GM11168 (cell line): Measurements from ENCODE around the gene UBQLN3.

Experiments
- in situ Hi-C: fragments of 300-500 bp; cut with MboI; formaldehyde crosslinking; loops from one replicate; pipeline ENCODE4 v1.12.0; 2022; ENCODE audit warnings: low sequenced_read_pairs; ENCODE audit not compliant: unreplicated experiment

The UBQLN3 gene

DNA sequence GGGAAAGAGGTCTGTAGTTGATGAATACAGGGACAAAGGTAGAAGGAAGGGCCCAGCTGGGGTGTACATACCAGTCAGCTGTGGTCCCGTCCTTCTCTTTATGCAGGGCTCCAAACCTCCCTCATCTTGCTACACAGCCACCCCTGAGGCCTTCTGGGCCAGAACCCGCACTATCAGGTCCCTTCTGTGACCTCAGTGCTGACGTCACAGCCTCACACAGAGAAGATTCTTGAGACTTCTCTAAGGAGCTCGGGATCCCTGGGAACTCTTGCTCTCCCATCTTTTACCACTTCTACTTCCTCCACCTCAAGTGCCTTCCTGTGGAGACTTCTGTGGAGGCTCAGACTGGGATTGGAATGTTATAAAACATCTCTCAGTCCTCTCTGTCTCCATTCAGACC, at the start of gene UBQLN3:
Gene UBQLN3, minus strand, starts transcription at position 155 of the 400 bp plus-strand sequence. CDS start 399 bp downstream, outside the sequence.
- in situ Hi-C loops: no loop called here

DNA sequence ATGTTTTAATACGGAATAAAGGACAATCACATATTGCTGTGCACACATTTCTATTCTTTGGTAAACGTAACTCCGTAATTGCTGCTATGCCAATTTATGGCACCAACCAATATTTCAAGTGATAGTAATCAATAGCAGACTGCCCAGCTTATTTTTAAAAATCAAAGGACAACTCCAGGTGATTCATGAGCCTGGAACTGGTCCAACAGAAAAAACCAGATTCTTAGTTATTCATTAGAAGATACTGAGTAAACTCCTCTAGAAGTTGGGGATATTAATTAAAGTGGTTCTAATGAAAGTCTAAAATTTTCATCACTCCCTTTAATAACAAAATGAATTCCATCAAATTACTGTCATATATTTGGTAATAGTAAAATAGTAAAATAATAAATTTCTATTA, 48.0 kb upstream of the UBQLN3 start:
- in situ Hi-C loops: no loop called here

DNA sequence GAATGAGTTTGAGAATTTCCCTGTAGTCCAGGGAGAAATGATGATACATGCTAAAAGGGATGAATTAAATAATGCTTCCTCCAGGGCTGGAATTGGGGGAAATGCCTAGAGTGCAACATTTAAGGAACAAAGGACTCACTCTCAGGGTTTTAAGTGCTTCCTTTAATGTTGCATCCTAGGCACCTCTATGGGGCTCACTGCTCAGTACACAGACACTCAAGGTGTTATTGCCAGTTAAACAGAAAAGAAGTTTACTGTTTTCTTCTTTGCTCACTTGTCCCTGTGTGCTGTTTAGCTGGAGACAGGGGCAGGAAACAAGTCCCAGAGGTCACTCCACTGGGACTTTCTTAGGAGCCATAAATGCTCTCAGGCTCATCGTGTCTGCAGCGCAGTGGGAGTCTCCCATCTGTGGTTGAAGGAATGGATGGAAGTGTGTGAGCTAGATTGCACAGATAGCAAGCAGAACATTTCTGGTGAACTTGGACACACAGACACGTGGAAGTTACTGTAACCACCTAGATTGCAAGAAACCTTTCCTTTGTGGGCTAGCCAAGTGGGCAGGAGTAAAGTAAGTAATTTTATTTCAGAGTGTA, 46.9 kb upstream of the UBQLN3 start:
- in situ Hi-C loops: no loop called here

DNA sequence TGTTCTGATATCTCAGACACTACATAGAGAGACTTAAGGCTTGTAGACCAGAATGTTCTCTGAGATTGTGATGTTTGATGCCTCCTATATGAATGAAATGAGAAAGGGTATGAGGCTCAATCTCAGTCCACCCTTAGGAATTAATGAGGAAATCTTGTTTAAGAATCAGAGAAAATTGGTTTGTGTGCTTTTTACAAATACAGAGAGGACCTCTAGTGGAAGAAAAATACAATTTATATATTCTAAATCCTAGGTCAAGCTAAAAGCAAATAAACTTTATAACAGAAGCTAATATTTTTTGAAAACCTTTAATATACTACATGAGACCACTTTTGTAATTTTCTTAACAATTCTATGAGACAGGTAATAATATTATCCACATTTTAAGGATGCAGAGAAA, 43.6 kb upstream of the UBQLN3 start:
- in situ Hi-C loops: no loop called here

DNA sequence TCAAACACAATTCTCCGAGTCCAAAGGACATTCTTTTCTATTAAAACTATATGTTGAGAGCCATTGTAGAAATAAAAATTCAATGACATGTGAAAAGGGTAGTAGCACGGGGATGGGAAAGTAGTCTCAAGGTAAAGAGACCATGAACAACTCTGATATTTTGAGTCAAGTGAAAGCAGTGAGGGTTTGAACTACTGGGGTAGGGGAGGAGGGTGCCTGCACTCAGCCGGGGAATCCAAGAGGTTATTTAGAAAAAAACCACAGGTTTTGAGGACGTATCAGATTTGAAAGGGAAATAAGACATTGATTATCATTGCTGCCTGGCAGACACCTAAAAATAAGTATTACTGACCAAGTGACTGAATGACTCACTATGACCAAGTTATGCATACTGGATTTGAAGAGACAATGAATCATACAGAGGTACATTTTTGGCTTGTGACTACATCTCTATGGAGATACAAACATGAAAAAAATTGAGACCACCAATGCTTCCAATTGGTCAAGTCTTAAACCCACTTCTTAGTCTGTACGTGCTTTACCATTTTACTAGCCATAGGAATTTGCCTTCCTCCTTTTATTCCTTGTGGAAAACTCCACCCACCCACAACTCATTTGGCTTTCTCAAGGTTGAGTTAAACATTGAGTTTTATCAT, 40.8 kb upstream of the UBQLN3 start:
- in situ Hi-C loops: no loop called here

DNA sequence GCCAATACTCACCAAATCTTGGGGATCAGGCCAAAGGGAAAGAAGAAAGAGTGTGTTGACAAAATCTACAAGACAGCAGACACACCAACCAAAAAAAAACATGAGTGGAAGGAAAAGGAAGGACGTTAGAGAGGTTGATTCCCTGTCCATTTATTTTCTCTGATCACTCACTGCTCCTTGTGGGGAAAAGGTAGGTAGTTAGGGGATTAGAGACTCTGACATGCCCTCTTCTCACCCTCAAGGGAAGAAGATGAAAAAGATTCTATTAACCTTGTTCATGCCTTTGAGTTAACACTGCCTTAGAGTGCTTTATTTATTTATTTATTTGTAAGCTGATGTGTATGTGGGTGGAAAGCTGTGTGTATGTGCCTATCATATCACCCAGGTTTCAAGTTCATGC, 38.7 kb upstream of the UBQLN3 start, which contains the start of gene OR52H1:
Gene OR52H1, minus strand, starts transcription at position 101 of the 400 bp plus-strand sequence. CDS start 3,035 bp downstream, outside the sequence.
- in situ Hi-C loops: no loop called here

DNA sequence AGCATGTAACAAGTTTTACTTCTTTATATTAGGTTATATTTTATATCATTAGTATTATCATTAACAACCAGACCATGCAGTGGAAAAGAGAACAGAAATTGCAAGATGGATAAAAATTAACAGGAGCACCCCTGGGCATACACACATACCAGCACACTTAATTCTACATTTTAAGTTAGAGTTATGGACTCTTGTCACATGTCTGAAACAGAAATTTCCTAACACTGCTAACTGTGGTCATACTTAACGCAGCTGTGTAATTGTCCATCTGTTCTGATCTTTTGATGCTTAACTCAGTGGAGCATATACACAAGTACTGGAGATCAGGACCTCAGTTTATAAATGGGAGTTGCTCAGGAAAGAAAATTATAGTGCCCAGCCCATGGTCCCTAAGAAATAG, 38.2 kb upstream of the UBQLN3 start:
- in situ Hi-C loops: no loop called here

DNA sequence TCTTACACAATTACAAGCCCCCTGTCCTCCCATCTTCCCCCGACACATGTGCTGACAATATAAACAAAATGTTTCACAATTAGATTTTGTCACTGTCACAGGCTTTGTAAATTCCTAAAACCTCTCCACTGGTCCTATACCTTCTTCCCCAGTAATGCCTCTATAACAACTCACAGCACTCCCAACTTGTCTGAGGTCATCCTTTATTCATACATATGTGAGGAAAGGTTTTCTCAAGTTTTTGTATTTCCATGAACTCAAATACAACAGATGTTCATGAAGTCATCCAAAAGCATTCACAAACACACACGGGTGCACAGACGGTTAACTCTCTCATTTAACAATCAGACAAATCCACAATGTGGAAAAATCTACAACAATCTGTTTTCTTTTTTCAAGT, 36.7 kb upstream of the UBQLN3 start:
- in situ Hi-C loops: no loop called here

DNA sequence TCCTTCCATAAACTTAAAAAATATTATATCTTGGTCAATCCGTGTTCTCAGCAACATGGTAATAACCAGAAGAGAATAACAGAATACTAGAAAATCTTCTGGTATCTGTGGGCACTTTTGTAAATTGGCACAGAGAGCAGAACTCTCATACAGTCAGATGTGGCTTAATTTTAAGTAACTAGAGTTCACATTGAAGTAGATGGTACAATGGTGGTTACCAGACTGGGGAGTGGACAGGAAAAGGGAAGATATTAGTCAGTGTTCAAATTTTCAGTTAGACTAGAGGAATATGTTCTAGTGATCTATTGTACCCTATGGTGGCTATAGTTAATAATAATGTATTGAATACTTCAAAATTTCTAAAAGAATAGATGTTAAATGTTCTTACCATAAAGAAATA, 31.7 kb upstream of the UBQLN3 start:
- in situ Hi-C loops: no loop called here

DNA sequence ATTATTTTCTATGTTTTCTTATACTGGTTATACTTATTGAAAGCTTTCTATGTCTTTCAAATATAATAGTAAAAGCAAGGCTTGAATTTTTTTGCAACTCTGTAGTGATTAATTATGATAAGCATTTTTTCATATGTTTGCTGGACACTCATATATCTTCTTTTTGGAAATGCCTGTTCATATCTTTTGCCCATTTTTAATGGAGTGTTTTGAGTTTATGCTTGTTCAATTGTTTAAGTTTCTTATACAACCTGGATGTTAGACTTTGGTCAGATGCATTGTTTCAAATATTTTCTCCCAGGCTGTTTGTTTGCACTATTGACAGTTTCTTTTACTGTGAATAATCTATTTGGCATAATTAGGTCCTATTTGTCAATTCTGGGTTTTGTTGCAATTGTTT, 26.7 kb upstream of the UBQLN3 start:
- in situ Hi-C loops: no loop called here

DNA sequence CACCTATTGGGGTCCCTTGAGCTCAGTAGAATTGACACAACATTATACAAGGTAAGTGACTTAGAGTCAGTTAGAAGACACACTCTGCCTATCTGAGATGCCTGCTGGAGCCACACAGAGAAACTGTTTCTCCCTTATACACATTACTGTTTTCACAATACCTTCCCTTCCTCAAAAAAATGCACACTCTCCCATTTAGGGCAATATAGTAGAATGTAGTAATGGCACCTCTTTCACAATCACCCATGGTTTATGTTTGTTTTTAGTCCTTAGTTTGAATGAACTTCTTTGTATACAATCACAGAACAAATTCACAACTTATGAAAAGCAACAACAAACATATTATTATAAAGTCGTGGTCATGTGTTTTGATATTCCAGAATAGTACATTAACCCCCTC, 24.3 kb upstream of the UBQLN3 start:
- in situ Hi-C loops: no loop called here

DNA sequence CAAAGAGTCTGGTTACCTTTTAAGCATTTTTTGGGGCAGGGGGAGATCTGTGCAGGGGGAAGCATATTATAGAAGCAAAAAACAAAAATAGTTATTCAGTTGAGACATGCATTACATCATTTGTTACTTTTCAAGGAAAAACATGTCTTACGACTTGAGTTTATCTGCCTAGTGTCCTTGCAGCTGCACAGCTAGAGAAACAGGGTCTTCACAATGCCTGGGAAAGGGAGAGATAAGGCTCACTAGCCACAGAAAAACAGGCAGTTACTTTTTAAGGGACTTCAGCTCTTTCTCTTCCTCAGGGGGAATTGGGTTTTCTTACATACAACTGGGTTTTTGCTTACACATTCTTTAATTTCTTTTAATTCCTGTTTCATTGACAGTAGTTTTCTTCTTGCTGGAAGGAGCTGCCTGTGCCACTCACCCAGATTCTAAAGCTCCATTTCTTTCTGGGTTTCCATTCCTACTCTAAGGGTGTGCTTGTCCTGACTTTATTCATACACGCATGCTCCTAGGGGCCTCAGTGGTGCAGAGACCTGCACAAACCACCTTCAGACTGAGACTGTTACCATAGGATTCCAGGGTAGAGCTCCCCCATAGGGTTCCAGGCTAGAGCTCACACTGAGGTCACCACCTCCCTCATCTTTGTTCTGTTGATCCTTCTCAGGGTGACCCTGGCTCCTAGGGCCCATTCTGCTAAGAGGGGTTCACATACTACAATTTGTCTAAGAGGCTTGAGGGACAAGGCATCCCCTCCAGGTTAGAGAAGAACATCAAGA, 21.5 kb upstream of the UBQLN3 start:
- in situ Hi-C loops: no loop called here

DNA sequence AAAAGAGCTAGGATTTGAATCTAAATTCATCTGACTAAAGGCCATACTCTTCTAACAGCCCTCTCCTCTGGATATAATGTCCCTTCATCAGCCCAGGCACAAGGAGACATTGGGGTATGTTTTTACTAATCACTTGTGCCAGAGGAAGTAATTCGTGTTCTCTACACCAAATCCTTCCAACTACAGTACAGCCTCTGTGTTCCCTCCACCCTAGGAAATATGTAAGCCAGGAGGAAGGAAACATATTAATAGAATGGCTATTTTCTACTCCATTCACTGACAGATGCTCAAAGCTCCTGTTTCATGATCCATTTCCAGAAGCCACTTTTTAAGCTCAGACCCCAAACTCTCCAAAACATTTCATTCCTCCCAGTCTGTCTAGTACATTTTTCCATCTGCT, 18.7 kb upstream of the UBQLN3 start:
- in situ Hi-C loops: no loop called here

DNA sequence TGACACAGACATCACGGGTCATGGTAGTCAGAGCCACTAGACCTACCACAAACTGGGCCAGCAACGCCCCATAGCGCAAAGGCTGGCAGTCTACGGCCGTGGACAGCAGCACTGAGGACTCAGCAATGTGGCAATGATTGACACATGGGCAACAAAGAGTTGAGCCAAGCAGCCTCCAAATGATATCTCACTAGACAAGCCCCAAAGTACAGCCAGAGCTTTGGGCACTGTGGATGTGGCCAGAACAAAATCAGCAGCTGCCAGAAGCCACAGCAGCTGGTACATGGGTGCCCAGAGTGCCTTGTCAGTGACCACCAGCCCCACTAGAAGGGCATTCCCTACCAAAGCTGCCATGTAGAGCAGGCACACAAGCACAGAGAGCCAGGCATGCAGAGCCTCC, 18.0 kb upstream of the UBQLN3 start:
- in situ Hi-C loops: no loop called here

DNA sequence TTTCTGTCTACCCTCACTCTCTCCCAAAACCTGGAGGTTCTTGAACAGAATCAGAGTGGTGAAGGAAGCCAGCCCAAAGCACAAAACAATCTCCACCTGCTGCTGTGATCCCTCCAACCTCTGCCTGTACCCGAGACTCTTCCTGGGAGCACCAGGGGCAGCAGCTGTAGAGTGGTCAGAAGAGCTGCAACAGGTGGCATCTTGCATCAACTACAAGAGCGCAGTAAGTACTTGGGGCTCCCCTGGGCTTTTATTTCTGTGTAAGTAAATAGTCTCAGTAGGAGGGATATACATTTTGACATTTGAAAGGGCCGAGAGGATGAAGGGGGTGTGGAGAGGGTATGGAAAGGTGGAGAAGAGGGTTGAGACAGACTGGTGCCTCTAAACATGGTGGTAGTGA, 15.0 kb upstream of the UBQLN3 start:
- in situ Hi-C loops: no loop called here

DNA sequence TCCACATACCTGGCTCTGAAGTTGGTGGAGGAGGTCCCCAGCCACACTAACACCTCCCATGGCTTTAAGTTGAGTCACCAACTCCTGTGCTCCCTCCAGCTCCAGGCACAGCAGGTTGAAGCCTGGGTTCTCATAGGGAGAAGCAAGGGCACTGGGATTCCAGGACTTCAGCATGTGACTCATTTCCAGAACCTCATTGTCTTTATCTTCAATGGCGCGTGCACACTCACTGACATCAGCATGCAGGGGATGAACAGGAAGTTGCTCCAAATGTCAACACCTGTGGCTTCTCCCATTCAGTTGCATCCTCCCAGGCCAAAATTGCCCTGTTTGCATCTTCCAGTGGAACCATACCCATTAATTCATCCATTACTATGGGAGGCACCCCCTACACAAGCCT, 12.6 kb upstream of the UBQLN3 start:
- in situ Hi-C loops: no loop called here

DNA sequence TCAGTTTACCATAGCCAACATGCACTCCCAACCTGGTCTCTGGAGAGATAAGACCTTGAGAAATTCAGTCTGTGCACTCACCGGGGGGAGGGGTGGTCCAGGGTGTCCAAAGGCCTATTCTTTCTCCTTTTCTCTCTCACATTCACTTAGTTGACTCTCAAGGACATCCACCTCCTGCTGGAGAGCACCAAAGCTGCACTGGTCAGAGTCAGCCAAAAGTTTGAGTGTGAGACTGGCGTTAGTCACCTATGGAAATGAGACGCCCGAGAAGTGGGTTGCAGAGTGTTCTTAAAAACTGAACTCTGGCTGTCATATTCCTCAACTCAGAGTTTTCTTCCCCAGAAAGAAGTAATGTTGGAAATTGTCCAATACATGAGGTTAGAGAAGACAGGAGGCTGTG, 11.8 kb upstream of the UBQLN3 start:
- in situ Hi-C loops: no loop called here

DNA sequence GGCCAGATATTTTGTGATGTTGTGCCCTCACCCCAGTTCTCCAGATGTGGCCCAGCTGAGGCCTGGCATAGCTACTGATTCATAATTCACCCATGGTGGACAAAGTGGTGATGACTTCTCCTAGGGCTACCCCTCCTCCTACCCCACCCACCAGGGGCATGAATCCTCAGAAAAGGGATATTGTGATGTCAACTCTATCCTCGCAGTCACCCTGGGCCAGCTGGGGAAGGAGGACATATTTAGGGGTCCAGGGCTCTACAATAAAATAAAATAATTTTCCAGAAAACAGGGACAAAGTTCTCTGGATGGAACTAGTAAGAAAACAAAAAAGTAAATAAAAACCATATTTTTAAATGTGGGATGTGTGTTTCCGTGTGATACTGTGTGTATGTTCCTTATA, 6.8 kb upstream of the UBQLN3 start, which contains the start of gene UBQLNL:
Gene UBQLNL, minus strand, starts transcription at position 101 of the 400 bp plus-strand sequence. CDS start 258 bp downstream, outside the sequence.
- in situ Hi-C loops: no loop called here

DNA sequence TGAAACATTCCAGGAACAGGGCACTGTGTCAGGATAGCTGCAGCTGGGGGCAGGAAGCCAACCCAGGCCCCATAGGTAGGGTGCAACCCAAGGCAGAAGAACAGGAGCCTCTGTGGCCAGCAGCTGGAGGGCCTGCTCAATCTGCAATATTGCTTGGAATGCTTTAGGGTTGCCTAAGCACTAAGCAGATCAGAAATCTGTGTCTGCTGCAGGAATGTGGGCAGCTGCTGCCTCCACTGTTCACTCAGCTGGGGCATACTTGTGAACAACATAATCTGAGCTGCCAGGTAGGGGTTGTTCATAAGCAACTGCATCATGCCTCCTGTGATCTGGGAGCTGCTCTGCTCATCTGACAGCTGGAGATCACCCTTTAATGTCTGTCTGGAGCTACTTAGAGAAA, 5.1 kb upstream of the UBQLN3 start:
- in situ Hi-C loops: no loop called here

DNA sequence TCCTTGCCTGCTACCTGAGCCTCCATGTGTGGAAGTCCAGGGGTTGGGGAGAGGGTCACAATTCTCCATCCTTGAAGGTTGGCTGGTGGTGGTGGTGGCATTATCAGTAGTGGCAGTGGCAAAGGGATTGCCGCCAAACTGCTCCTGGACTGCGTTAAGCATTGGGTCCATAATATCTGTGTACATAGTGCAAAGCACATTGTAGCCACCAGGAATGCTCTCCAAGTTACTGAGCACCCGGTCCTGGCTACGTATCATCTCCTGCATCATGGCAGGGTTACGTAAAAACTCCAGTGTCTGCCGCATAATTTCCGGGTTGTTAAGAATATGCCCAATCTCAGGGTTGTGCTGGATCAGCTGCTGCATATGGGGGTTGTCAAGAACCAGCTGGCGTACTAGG, 1.2 kb downstream of the UBQLN3 start:
- in situ Hi-C loops: no loop called here

DNA sequence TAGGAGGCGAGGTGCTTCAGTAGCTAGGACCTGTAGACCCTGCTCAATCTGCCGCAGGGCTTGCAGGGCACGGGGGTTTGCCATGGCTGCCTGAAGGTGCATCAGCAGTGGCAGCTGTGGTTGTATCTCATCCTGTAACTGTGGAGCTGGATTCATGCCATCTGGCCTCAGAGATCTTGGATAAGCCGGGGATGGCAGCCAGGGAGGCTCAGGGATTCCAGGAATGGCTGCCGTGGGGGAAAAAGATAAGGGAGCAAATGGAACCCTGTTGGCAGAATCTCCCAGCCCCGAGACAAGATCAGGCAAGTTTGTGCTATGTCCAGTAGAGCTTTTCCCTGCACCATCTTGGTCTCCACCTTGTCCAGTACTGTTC, 1.8 kb downstream of the UBQLN3 start:
- in situ Hi-C loops: no loop called here
